GM19467 (cell line): ENCODE results near the gene PWWP3B.
"Not testable (repeated sequence)": the region's sequence is repeated elsewhere in the genome, so short reads cannot be mapped to it uniquely, and the experiment has no call there.

Experiments used
- ATAC-seq: cut with Tn5 transposase; IDR thresholded peaks from one replicate; pipeline ENCODE4 v1.9.1; 2021; ENCODE audit warnings: mild to moderate bottlenecking, moderate library complexity; ENCODE audit not compliant: unreplicated experiment

The PWWP3B gene

GRCh38 chrX:106168107-106168506 is at the start of gene PWWP3B:
PWWP3B (plus strand) TSS chrX:106168305; CDS start chrX:106205433, 37,128 bp downstream.
- ATAC-seq, result no peak

DNA sequence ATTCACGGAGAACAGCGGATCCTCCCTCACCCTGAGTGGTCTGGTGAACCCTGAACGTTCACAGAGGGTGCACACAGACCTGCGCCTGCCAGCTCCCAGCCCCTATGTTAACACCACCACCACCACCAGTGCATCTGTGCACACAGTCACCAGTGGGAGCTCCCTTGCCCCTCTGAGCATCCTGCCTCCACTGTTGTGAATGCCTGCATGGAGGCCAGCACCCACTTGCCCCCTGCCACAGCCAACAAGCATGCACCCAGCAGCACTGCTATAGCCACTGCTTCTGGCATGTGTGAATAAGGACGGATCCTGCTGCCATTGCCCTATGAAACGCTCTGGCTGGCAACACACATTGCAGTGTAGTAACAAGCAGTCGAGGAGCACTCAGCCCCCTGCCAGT is 29.1 kb upstream of the PWWP3B start:
- ATAC-seq, result no peak

GRCh38 chrX:106144755-106145639 is 23.1 kb upstream of the PWWP3B start:
- ATAC-seq, result no peak

- no peak for ATAC-seq
These were observed 17.4 kb upstream of the PWWP3B start for GRCh38 chrX:106150701-106151100.

GRCh38 chrX:106159861-106160282 is 8.2 kb upstream of the PWWP3B start:
- no peak for ATAC-seq

- no peak for ATAC-seq
These were observed 2.2 kb downstream of the PWWP3B start for GRCh38 chrX:106170318-106170717.

- no peak for ATAC-seq
These were observed 3.3 kb downstream of the PWWP3B start for GRCh38 chrX:106171293-106171820.

GRCh38 chrX:106177106-106177981 is 9.2 kb downstream of the PWWP3B start:
- no peak for ATAC-seq

GRCh38 chrX:106177982-106178321 is 9.8 kb downstream of the PWWP3B start:
- ATAC-seq, result no peak

GRCh38 chrX:106178826-106179225 is 10.7 kb downstream of the PWWP3B start:
- ATAC-seq, result no peak

GRCh38 chrX:106183685-106184084 is 15.6 kb downstream of the PWWP3B start:
- ATAC-seq, result not testable (repeated sequence)

DNA sequence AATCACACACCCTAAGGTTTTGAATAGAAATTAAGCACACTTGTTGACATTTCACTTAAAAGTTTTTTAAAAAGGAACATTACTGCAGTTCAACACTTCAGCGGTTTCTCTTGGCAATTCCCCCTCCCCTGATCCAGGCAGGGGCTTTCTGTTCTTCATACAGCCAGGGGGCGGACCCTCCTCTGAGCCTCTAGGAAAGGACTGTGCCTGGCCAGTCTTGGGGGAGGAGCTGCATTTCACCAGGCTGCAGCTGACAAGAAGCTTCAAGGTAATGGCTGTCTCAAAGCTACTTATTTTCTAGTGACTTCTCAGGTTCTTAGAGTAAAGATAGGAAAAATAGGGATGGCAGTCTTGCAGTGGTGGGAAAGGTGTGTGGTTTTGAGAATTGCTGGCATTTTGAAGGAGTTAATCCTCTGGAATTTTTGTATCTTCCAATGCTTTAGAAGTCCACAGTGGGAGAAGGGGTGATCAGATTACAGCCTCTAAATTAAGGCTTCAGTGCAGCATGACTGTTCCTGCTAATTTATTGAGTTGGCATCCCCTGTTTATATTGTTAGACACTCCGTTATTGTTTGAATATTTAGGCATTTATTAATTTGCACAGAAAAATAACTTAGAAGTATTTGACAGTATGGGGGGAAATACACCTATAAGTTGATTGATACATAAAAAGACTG is 33.5 kb downstream of the PWWP3B start:
- ATAC-seq, result no peak

- ATAC-seq, result no peak
These were observed 35.2 kb downstream of the PWWP3B start for GRCh38 chrX:106203315-106203714.

- no peak for ATAC-seq
These were observed 40.0 kb downstream of the PWWP3B start for GRCh38 chrX:106208154-106208553.
